HCT116 (cell line): ENCODE measurements around the gene TNFRSF1A. TPM values are rescaled to one million over a fixed set of nuclear protein-coding genes. Genes with fewer than 3 reads are reported as not detected.

Source experiments
- ATAC-seq: fragments of 200-7000 bp; cut with Tn5 transposase; 2 replicates; pipeline ENCODE4 v1.9.1; 2020; ENCODE audit warnings: mild to moderate bottlenecking, moderate library complexity
- BruUV-seq: library from RNA; stranded (reverse); fragments of 400-500 nt; replicated peaks from 2 replicates; lab custom pipeline; 2021; lab: Mats Ljungman, UMichigan
- CTCF ChIA-PET: fragments of 300-600 bp; sonication (Branson Sonifier 250); formaldehyde crosslinking; loops from one replicate; lab custom pipeline; 2021; ENCODE audit warnings: antibody characterized with exemption; lab: Charles Lee
- POLR2A ChIA-PET: fragments of 300-600, 350-600 bp; sonication (Branson Sonifier 250); formaldehyde crosslinking; loops from one replicate; lab custom pipeline; 2021; ENCODE audit warnings: antibody characterized with exemption; lab: Charles Lee
- RAD21 ChIA-PET, 2 experiments: fragments of 300-600 bp; sonication (Branson Sonifier 250); formaldehyde crosslinking; loops; one replicate each; lab custom pipeline; 2023; ENCODE audit warnings: low total read pairs in 2 of 2; ENCODE audit not compliant: uncharacterized antibody in 2 of 2, unreplicated experiment in 2 of 2, low non-redundant PET in 1 of 2; lab: Charles Lee
- DNase-seq: peaks from one replicate; pipeline ENCODE4 v3.0.0-alpha.2; 2010; ENCODE audit warnings: low read depth, low spot score
- H2AFZ ChIP-seq: fragments of 200-600 bp; shearing (Covaris generic), sonication (generic); 2 replicates; pipeline ENCODE4 v1.6.1; 2017; ENCODE audit warnings: low read depth, mixed run types, mixed read lengths, antibody characterized with exemption, low read length; ENCODE audit not compliant: poor library complexity, severe bottlenecking
- H3K27ac ChIP-seq: 2 replicates; pipeline ENCODE4 v1.5.1; 2012; ENCODE audit warnings: low read depth, low read length
- H3K27me3 ChIP-seq: fragments of 200-600 bp; sonication (generic); 2 replicates; pipeline ENCODE4 v1.6.1; 2016; ENCODE audit warnings: mixed run types, low read length, mixed read lengths; ENCODE audit not compliant: insufficient read depth
- H3K36me3 ChIP-seq, 2 experiments: fragments of 200-500 bp in 1 of 2; fragments of 200-600 bp in 1 of 2; sonication (Bioruptor generic) in 1 of 2; sonication (generic) in 1 of 2; 2 replicates each; pipeline versions ENCODE4 v1.5.1 to v1.6.1; 2014 to 2016; ENCODE audit warnings: low read length in 2 of 2, inconsistent platforms in 1 of 2, mixed read lengths in 1 of 2, mixed run types in 1 of 2; ENCODE audit not compliant: insufficient read depth in 2 of 2, control insufficient read depth in 1 of 2
- H3K4me1 ChIP-seq, 2 experiments: fragments of 200-600 bp in 1 of 2; sonication (generic) in 1 of 2; 2 replicates each; pipeline versions ENCODE4 v1.5.1 to v1.6.1; 2012 to 2017; ENCODE audit warnings: low read length in 2 of 2, inconsistent platforms in 1 of 2, mild to moderate bottlenecking in 1 of 2, mixed read lengths in 1 of 2, mixed run types in 1 of 2, moderate library complexity in 1 of 2; ENCODE audit not compliant: insufficient read depth in 2 of 2, control insufficient read depth in 1 of 2
- H3K4me2 ChIP-seq: fragments of 200-600 bp; sonication (generic); 2 replicates; pipeline ENCODE4 v1.6.1; 2017; ENCODE audit warnings: mixed run types, low read length, mixed read lengths
- H3K4me3 ChIP-seq, 2 experiments: fragments of 200-600 bp in 1 of 2; sonication (generic) in 1 of 2; replicated peaks in 1 of 2; 2 replicates each; pipeline ENCODE4 v1.5.1; 2011 to 2016; ENCODE audit warnings: low read length in 2 of 2, control low read depth in 1 of 2, low read depth in 1 of 2, mild to moderate bottlenecking in 1 of 2, mixed read lengths in 1 of 2, mixed run types in 1 of 2
- H3K79me2 ChIP-seq: fragments of 200-600 bp; sonication (generic); 2 replicates; pipeline ENCODE4 v1.6.1; 2017; ENCODE audit warnings: mild to moderate bottlenecking, mixed run types, low read length, moderate library complexity, mixed read lengths; ENCODE audit not compliant: insufficient read depth
- H3K9ac ChIP-seq: fragments of 200-600 bp; sonication (generic); 2 replicates; pipeline ENCODE4 v1.6.1; 2016; ENCODE audit warnings: low read length, mixed read lengths
- H3K9me2 ChIP-seq: fragments of 200-600 bp; sonication (generic), shearing (Covaris generic); 2 replicates; pipeline ENCODE4 v1.6.1; 2017; ENCODE audit warnings: mixed run types, mild to moderate bottlenecking, moderate library complexity; ENCODE audit not compliant: insufficient read depth
- H3K9me3 ChIP-seq, 2 experiments: fragments of 200-500 bp in 1 of 2; fragments of 200-600 bp in 1 of 2; sonication (Bioruptor generic) in 1 of 2; sonication (generic) in 1 of 2; 2 replicates each; pipeline ENCODE4 v1.6.1; 2014 to 2017; ENCODE audit warnings: low read length in 2 of 2, mixed read lengths in 2 of 2, inconsistent platforms in 1 of 2, low read depth in 1 of 2, mild to moderate bottlenecking in 1 of 2, mixed run types in 1 of 2, moderate library complexity in 1 of 2; ENCODE audit not compliant: control insufficient read depth in 1 of 2, insufficient read depth in 1 of 2
- H4K20me1 ChIP-seq: fragments of 200-600 bp; sonication (generic), shearing (Covaris generic); 2 replicates; pipeline ENCODE4 v1.6.1; 2017; ENCODE audit warnings: mixed run types, mild to moderate bottlenecking, moderate library complexity; ENCODE audit not compliant: insufficient read depth
- EGR1 ChIP-seq: IDR thresholded peaks from 2 replicates; pipeline ENCODE4 v1.6.1; 2012; ENCODE audit warnings: low read depth
- ELF1 ChIP-seq: IDR thresholded peaks from 2 replicates; pipeline ENCODE4 v1.6.1; 2012; ENCODE audit warnings: low read depth, borderline replicate concordance
- MAX ChIP-seq: IDR thresholded peaks from 2 replicates; pipeline ENCODE4 v1.6.1; 2012
- POLR2AphosphoS5 ChIP-seq: IDR thresholded peaks from 2 replicates; pipeline ENCODE4 v1.6.1; 2011; ENCODE audit warnings: mild to moderate bottlenecking, low read depth, low read length, moderate library complexity
- SIN3A ChIP-seq: IDR thresholded peaks from 2 replicates; pipeline ENCODE4 v1.6.1; 2012; ENCODE audit warnings: low read depth
- SRF ChIP-seq: IDR thresholded peaks from 2 replicates; pipeline ENCODE4 v1.6.1; 2012; ENCODE audit warnings: low read depth
- TCF7L2 ChIP-seq: IDR thresholded peaks from 2 replicates; pipeline ENCODE4 v1.7.0; 2011; ENCODE audit warnings: borderline replicate concordance, inconsistent platforms; ENCODE audit not compliant: insufficient read depth, insufficient read length; ENCODE audit errors: extremely low read depth
- ZNF274 ChIP-seq: fragments of 200-500 bp; sonication (Bioruptor generic); IDR thresholded peaks from 2 replicates; pipeline ENCODE4 v1.6.1; 2014; ENCODE audit warnings: mild to moderate bottlenecking, low read depth, low read length, inconsistent platforms
- intact Hi-C: fragments of 100-400 bp; cut with micrococcal nuclease; formaldehyde crosslinking; loops from 2 replicates; pipeline ENCODE4 v1.10.0; 2022
- total RNA-seq: library from RNA; stranded (reverse); gene quantifications from one replicate; pipeline ENCODE4 v1.2.1, GENCODE V29; 2021; ENCODE audit not compliant: unreplicated experiment

The TNFRSF1A gene
- total RNA-seq, 1 experiment from 2014 or later = 129 TPM

GRCh38 chr12:6370576-6370935 lies 28.7 kb upstream of the TNFRSF1A start:
- H3K27me3 ChIP-seq = no peaks in the 10 kb centered on the region
- peak overlapping the region; percentile 72 for H3K4me2 ChIP-seq
- ChIA-PET POLR2A (interaction anchor here (1.0 to 3.8 kb wide), 9 partner anchors 11 to 164 kb away, joined by 3 to 29 read pairs (median 6); partner anchors contain the start of genes GAPDH, LTBR, TNFRSF1A and VAMP1), RAD21 (interaction anchor here (0.8 to 1.0 kb wide), 2 partner anchors 29 to 95 kb away, joined by 3 to 5 read pairs; partner anchors contain the start of gene TNFRSF1A (in 1 of the 2)), CTCF (interaction anchor here (1.3 kb wide), 1 partner anchor 15 kb away, joined by 3 read pairs; no protein-coding TSS in a partner anchor)
- no peak for TF ChIP-seq SRF
- no peak for TF ChIP-seq SIN3A
- TF ChIP-seq TCF7L2 = no peak
- TF ChIP-seq MAX = no peak
- H3K9me3 ChIP-seq = no peaks in the 10 kb centered on the region
- H3K9ac ChIP-seq = peak overlapping the region; percentile 70
- peaks cover 78 to 99% of the 10 kb centered on the region in 2 experiments for H3K4me1 ChIP-seq
- H2AFZ ChIP-seq = no peak overlapping the region
- H4K20me1 ChIP-seq = no peaks in the 10 kb centered on the region
- intact Hi-C loops = no loop called here
- peak overlapping the region; percentile 100 for H3K27ac ChIP-seq
- DNase-seq (no peak), ATAC-seq (no peak)
- TSS peak; percentile 35 for BruUV-seq
- peaks cover 0 to 15% of the 10 kb centered on the region in 2 experiments; a peak in 1 of 4 replicates for H3K36me3 ChIP-seq
- H3K9me2 ChIP-seq = no peaks in the 10 kb centered on the region
- peak overlapping the region; percentile 20 to 49 for H3K4me3 ChIP-seq
- peaks cover 74% of the 10 kb centered on the region for H3K79me2 ChIP-seq

GRCh38 chr12:6369916-6370575 lies 28.2 kb upstream of the TNFRSF1A start:
- ChIA-PET RAD21 (interaction anchor here (0.8 to 1.0 kb wide), 2 partner anchors 28 to 95 kb away, joined by 3 to 5 read pairs; partner anchors contain the start of gene TNFRSF1A (in 1 of the 2)), POLR2A (interaction anchor here (1.0 to 3.8 kb wide), 4 partner anchors 12 to 164 kb away, joined by 5 to 29 read pairs (median 12); partner anchors contain the start of genes GAPDH and VAMP1), CTCF (interaction anchor here (1.3 kb wide), 1 partner anchor 15 kb away, joined by 3 read pairs; no protein-coding TSS in a partner anchor)
- H3K9me2 ChIP-seq = no peaks in the 10 kb centered on the region
- H3K36me3 ChIP-seq = peaks cover 0 to 15% of the 10 kb centered on the region in 2 experiments; a peak in 1 of 4 replicates
- peak overlapping the region; percentile 20 to 49 for H3K4me3 ChIP-seq
- H4K20me1 ChIP-seq = no peaks in the 10 kb centered on the region
- H3K4me2 ChIP-seq = peak overlapping the region; percentile 72
- ATAC-seq (no peak), DNase-seq (no peak)
- peak overlapping the region; percentile 70 for H3K9ac ChIP-seq
- H3K27ac ChIP-seq = peak overlapping the region; percentile 100
- H3K4me1 ChIP-seq = peaks cover 78 to 99% of the 10 kb centered on the region in 2 experiments
- no peaks in the 10 kb centered on the region for H3K9me3 ChIP-seq
- H2AFZ ChIP-seq = no peak overlapping the region
- intact Hi-C loops = no loop called here
- H3K79me2 ChIP-seq = peaks cover 74% of the 10 kb centered on the region
- TF ChIP-seq POLR2AphosphoS5 = peak; percentile 40
- TF ChIP-seq ELF1 = no peak
- no peak for TF ChIP-seq ZNF274
- TF ChIP-seq EGR1 = no peak
- no peaks in the 10 kb centered on the region for H3K27me3 ChIP-seq
- no TSS peak for BruUV-seq
